Activated T-helper 1 cell treated with anti-CD3 and anti-CD28 coated beads, Interleukin-12 subunit alpha, Interleukin-12 subunit beta, Interleukin-2, Interleukin-4 antibody, amounts not matched to agents 30 ng/mL and 10 ng/mL and 1 ng/mL, durations not matched to agents 14 hours and 24 hours and 36 hours (primary cell): ENCODE measurements around the gene UST. TPM values are rescaled to one million over a fixed set of nuclear protein-coding genes. Genes with fewer than 3 reads are reported as not detected.
A peak's percentile ranks its signal among the peaks of the same experiment; 100 is the strongest.

Experiments used
- DNase-seq: peaks from one replicate; pipeline ENCODE4 v3.0.0; 2021; ENCODE audit warnings: low spot score
- H3K27ac Mint-ChIP-seq: one replicate; pipeline ENCODE4 v1.8.0; 2021; ENCODE audit warnings: mild to moderate bottlenecking, mixed read lengths
- H3K27me3 Mint-ChIP-seq: one replicate; pipeline ENCODE4 v1.8.0; 2022; ENCODE audit warnings: mild to moderate bottlenecking, moderate library complexity, mixed read lengths; ENCODE audit not compliant: insufficient read depth
- H3K36me3 Mint-ChIP-seq: one replicate; pipeline ENCODE4 v1.8.0; 2021; ENCODE audit warnings: low read depth, mixed read lengths
- H3K4me1 Mint-ChIP-seq: one replicate; pipeline ENCODE4 v1.8.0; 2021; ENCODE audit warnings: low read depth, mixed read lengths
- H3K4me3 Mint-ChIP-seq: one replicate; pipeline ENCODE4 v1.8.0; 2021; ENCODE audit warnings: mild to moderate bottlenecking, moderate library complexity, mixed read lengths
- H3K9me3 Mint-ChIP-seq: one replicate; pipeline ENCODE4 v1.8.0; 2021; ENCODE audit warnings: mixed read lengths
- intact Hi-C: fragments of 100-400 bp; cut with micrococcal nuclease; formaldehyde crosslinking; loops from one replicate; pipeline ENCODE4 v1.15.1; 2024
- total RNA-seq: library from RNA; stranded (reverse); gene quantifications from 2 replicates; pipeline ENCODE4 v1.2.3, GENCODE V29; 2022

Gene UST
- total RNA-seq, 1 donor from 2014 or later = 0.49 TPM

- intact Hi-C loops = no loop called here
- Mint-ChIP-seq H3K4me3 (no peak overlapping the region), H3K9me3 (no peaks in the 10 kb centered on the region), H3K27me3 (peaks cover 29% of the 10 kb centered on the region), H3K27ac (no peak overlapping the region), H3K36me3 (no peaks in the 10 kb centered on the region), H3K4me1 (no peaks in the 10 kb centered on the region)
- no peak for DNase-seq
Observed at GRCh38 chr6:148984531-148985056, 237.8 kb downstream of the UST start.

DNA sequence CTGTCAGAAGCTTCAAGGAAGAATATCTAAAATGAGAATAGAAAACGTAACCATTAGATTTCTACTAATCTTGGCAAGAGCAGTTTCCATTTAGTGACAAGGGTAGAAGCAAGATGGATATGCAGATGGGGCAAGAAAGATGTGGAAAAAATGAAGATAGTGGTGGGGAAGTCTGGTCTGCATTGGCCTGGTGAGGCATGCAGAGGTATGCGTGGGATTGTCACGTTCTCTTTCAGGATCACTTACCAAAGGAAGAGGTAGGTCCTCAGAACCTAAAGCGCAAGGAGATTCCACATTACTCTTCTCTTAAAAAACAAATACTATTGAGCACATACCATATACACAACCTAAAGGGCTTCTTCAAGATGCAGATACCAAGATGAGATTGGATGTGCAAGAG lies 238.7 kb downstream of the UST start:
- Mint-ChIP-seq H3K27me3 (peaks cover 25% of the 10 kb centered on the region), H3K27ac (no peak overlapping the region), H3K36me3 (no peaks in the 10 kb centered on the region), H3K9me3 (no peaks in the 10 kb centered on the region), H3K4me1 (no peaks in the 10 kb centered on the region), H3K4me3 (no peak overlapping the region)
- intact Hi-C loops = no loop called here
- no peak for DNase-seq

- H3K9me3 Mint-ChIP-seq = no peaks in the 10 kb centered on the region
- H3K27ac Mint-ChIP-seq = no peak overlapping the region
- intact Hi-C loops = no loop called here
- H3K36me3 Mint-ChIP-seq = no peaks in the 10 kb centered on the region
- peaks cover 22% of the 10 kb centered on the region for H3K27me3 Mint-ChIP-seq
- H3K4me3 Mint-ChIP-seq = no peak overlapping the region
- H3K4me1 Mint-ChIP-seq = no peaks in the 10 kb centered on the region
- no peak for DNase-seq
Observed at GRCh38 chr6:148986608-148987007, 239.8 kb downstream of the UST start.

- Mint-ChIP-seq H3K9me3 (no peaks in the 10 kb centered on the region), H3K4me3 (no peak overlapping the region), H3K27ac (no peak overlapping the region), H3K27me3 (peaks cover 22% of the 10 kb centered on the region), H3K4me1 (no peaks in the 10 kb centered on the region), H3K36me3 (no peaks in the 10 kb centered on the region)
- no peak for DNase-seq
- intact Hi-C loops = no loop called here
Observed at GRCh38 chr6:148987982-148988381, 241.2 kb downstream of the UST start.

- Mint-ChIP-seq H3K27ac (no peak overlapping the region), H3K36me3 (no peaks in the 10 kb centered on the region), H3K4me3 (no peak overlapping the region), H3K4me1 (no peaks in the 10 kb centered on the region), H3K27me3 (peaks cover 16% of the 10 kb centered on the region), H3K9me3 (no peaks in the 10 kb centered on the region)
- no peak for DNase-seq
- intact Hi-C loops = no loop called here
Observed at GRCh38 chr6:148989585-148989984, 242.8 kb downstream of the UST start.

DNA sequence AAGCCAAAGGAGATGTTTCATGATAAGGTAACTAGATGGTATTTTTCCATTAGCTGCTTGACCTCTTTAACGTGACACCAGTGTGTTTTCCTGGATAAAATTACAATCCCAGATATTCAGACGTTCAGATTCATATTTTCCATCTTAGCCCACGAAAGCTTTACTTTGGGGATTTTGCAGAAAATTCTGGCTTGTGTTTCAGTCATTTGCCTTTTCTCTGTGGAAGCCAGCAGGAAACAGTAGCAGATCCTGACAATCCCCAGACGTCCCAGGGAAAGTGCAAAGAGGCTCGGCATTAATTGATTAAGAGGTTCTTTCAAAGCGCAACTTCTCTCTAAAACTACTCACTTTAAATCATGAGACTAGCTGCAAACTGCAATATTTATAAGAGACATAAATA lies 243.6 kb downstream of the UST start:
- no peak for DNase-seq
- Mint-ChIP-seq H3K36me3 (no peaks in the 10 kb centered on the region), H3K9me3 (no peaks in the 10 kb centered on the region), H3K27ac (no peak overlapping the region), H3K4me3 (no peak overlapping the region), H3K4me1 (no peaks in the 10 kb centered on the region), H3K27me3 (peaks cover 18% of the 10 kb centered on the region)
- intact Hi-C loops = no loop called here

DNA sequence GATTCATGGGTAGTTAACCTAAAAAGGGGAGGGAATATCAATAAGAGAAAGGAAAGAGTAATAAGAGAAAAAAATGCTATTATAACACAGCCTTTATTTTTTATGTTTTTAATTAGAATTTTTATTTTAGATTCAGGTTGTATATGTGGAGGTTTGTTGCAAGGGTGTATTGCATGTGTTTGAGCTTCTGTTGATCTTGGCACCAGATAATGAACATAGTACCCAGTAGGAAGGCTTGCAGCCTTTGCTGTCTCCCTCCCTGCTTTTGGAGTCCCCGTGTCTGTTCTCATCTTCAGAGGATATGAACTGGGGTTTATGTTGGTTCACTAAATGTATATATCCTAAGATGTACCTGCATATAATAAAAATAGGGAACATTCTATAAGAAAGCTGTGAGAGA lies 250.0 kb downstream of the UST start:
- peaks cover 20% of the 10 kb centered on the region for H3K27me3 Mint-ChIP-seq
- H3K27ac Mint-ChIP-seq = no peak overlapping the region
- intact Hi-C loops = no loop called here
- H3K9me3 Mint-ChIP-seq = peaks cover 12% of the 10 kb centered on the region
- no peak for DNase-seq
- no peak overlapping the region for H3K4me3 Mint-ChIP-seq
- H3K36me3 Mint-ChIP-seq = peaks cover 3% of the 10 kb centered on the region
- peaks cover 33% of the 10 kb centered on the region for H3K4me1 Mint-ChIP-seq

- no peak overlapping the region for H3K27ac Mint-ChIP-seq
- peaks cover 33% of the 10 kb centered on the region for H3K4me1 Mint-ChIP-seq
- H3K27me3 Mint-ChIP-seq = peaks cover 20% of the 10 kb centered on the region
- intact Hi-C loops = no loop called here
- peaks cover 3% of the 10 kb centered on the region for H3K36me3 Mint-ChIP-seq
- peaks cover 15% of the 10 kb centered on the region for H3K9me3 Mint-ChIP-seq
- DNase-seq = no peak
- no peak overlapping the region for H3K4me3 Mint-ChIP-seq
Observed at GRCh38 chr6:148997865-148998264, 251.0 kb downstream of the UST start.

DNA sequence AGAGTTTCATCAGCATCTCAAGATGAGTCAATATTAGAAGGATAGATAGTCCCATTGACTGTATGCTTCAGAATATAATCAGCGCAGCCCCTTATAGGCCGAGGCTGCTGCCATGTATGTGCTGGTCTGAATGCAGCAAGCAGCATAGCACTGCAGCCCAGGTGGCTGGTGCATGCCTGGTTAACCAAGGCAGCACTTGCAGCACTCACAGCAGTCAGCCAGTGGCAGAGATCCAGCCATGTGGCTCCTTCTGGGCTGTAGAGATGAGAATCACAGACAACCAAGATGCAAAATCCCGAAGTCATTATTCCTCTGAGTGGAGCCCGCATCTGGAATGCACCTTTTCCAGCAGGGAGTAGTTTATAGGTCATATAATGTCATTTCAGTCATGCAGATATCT lies 251.9 kb downstream of the UST start:
- H3K4me1 Mint-ChIP-seq = peaks cover 33% of the 10 kb centered on the region
- peaks cover 3% of the 10 kb centered on the region for H3K36me3 Mint-ChIP-seq
- intact Hi-C loops = no loop called here
- H3K27me3 Mint-ChIP-seq = peaks cover 20% of the 10 kb centered on the region
- H3K9me3 Mint-ChIP-seq = peaks cover 19% of the 10 kb centered on the region
- DNase-seq = no peak
- no peak overlapping the region for H3K4me3 Mint-ChIP-seq
- H3K27ac Mint-ChIP-seq = no peak overlapping the region

DNA sequence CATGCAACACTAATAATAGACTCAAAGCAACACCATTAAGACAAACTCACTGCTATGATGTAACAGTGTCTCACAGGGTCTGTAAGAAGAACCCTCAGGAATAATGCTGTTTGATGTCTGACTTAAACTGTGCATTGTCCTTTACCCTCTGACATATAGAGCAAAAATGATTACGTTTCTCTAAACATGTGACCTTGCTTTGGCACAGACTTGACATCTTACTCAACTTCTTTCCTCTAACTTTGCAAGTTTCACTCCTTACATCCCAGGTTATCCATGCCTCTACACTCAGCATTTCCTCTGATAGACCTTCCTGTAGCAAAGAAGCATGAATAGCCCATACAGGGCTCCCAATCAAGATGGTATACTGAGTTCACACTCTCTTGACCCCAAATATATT lies 252.7 kb downstream of the UST start:
- Mint-ChIP-seq H3K9me3 (peaks cover 19% of the 10 kb centered on the region), H3K27me3 (peaks cover 20% of the 10 kb centered on the region), H3K36me3 (peaks cover 3% of the 10 kb centered on the region), H3K4me3 (no peak overlapping the region), H3K27ac (no peak overlapping the region), H3K4me1 (peaks cover 33% of the 10 kb centered on the region)
- intact Hi-C loops = no loop called here
- no peak for DNase-seq

- peak overlapping the region; percentile 47 for H3K4me3 Mint-ChIP-seq
- intact Hi-C loops = no loop called here
- H3K36me3 Mint-ChIP-seq = peaks cover 3% of the 10 kb centered on the region
- H3K9me3 Mint-ChIP-seq = peaks cover 19% of the 10 kb centered on the region
- peak overlapping the region; percentile 33 for H3K27ac Mint-ChIP-seq
- DNase-seq = no peak
- H3K27me3 Mint-ChIP-seq = peaks cover 17% of the 10 kb centered on the region
- H3K4me1 Mint-ChIP-seq = peaks cover 33% of the 10 kb centered on the region
Observed at GRCh38 chr6:148999929-149000468, 253.2 kb downstream of the UST start.

DNA sequence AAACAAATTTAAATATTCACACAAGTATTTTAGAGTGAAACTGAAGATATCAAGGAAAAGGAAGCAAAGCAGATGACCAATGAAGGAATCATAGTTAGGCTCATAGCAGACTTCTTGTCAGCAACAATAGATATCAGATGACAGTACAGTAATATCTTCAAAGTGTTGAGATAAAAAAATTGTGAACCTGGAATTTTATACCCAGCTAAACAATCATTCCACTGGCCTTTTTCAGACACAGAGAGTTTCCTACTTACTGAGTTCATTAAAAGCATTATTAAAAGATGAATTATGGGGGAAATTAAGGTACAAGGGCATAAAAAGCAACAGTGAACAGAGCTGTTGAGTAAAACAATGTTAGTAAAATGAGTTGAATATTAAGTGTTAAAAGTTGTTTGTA lies 254.6 kb downstream of the UST start:
- H3K36me3 Mint-ChIP-seq = peaks cover 3% of the 10 kb centered on the region
- H3K9me3 Mint-ChIP-seq = peaks cover 26% of the 10 kb centered on the region
- intact Hi-C loops = no loop called here
- H3K4me3 Mint-ChIP-seq = no peak overlapping the region
- H3K27me3 Mint-ChIP-seq = peaks cover 12% of the 10 kb centered on the region
- H3K27ac Mint-ChIP-seq = no peak overlapping the region
- H3K4me1 Mint-ChIP-seq = peaks cover 33% of the 10 kb centered on the region
- no peak for DNase-seq

- Mint-ChIP-seq H3K9me3 (peaks cover 31% of the 10 kb centered on the region), H3K4me1 (peaks cover 25% of the 10 kb centered on the region), H3K36me3 (peaks cover 2% of the 10 kb centered on the region), H3K27ac (no peak overlapping the region), H3K4me3 (no peak overlapping the region), H3K27me3 (peaks cover 9% of the 10 kb centered on the region)
- intact Hi-C loops = no loop called here
- no peak for DNase-seq
Observed at GRCh38 chr6:149003560-149003959, 256.7 kb downstream of the UST start.

GRCh38 chr6:149004664-149005063 lies 257.8 kb downstream of the UST start:
- H3K36me3 Mint-ChIP-seq = peaks cover 2% of the 10 kb centered on the region
- H3K4me1 Mint-ChIP-seq = peaks cover 19% of the 10 kb centered on the region
- peaks cover 13% of the 10 kb centered on the region for H3K27me3 Mint-ChIP-seq
- intact Hi-C loops = no loop called here
- H3K4me3 Mint-ChIP-seq = no peak overlapping the region
- H3K9me3 Mint-ChIP-seq = peaks cover 31% of the 10 kb centered on the region
- no peak overlapping the region for H3K27ac Mint-ChIP-seq
- no peak for DNase-seq
